Body of pancreas (tissue), 4 donors: ENCODE data around the gene BMPER. TPM values are rescaled to one million over a fixed set of nuclear protein-coding genes. Genes with fewer than 3 reads are reported as not detected.
"Not testable (repeated sequence)": the region's sequence is repeated elsewhere in the genome, so short reads cannot be mapped to it uniquely, and the experiment has no call there.

Source experiments
- ATAC-seq: fragments of 150-250 bp; one replicate; pipeline ENCODE4 v1.9.1; 2016
- DNase-seq, 4 donors: peaks; one replicate each; pipeline ENCODE4 v3.0.0-alpha.2; 2019
- H3K27ac ChIP-seq, 4 donors: fragments of 200-600 bp; sonication (generic); 1 replicate in 3 of 4; 2 replicates in 1 of 4; pipeline versions ENCODE4 v1.5.1 to v1.6.1; 2016 to 2019; ENCODE audit warnings: mild to moderate bottlenecking in 1 of 4, mixed read lengths in 1 of 4, moderate library complexity in 1 of 4
- H3K27me3 ChIP-seq, 2 donors: fragments of 200-600 bp; sonication (generic); one replicate each; pipeline ENCODE4 v1.6.0; 2016; ENCODE audit warnings: mild to moderate bottlenecking in 1 of 2
- H3K36me3 ChIP-seq, 2 donors: fragments of 200-600 bp; sonication (generic); replicated peaks in 1 of 2; 2 replicates each; pipeline ENCODE4 v1.5.1; 2016; ENCODE audit warnings: low read depth in 2 of 2; ENCODE audit not compliant: insufficient read depth in 1 of 2
- H3K4me1 ChIP-seq: fragments of 200-600 bp; sonication (generic); one replicate; pipeline ENCODE4 v1.6.0; 2016
- H3K4me3 ChIP-seq, 2 donors: fragments of 200-600 bp; sonication (generic); 1 replicate in 1 of 2; 2 replicates in 1 of 2; pipeline ENCODE4 v1.5.1; 2016 to 2019
- H3K9me3 ChIP-seq, 3 donors: fragments of 200-600 bp; sonication (generic); 1 replicate in 2 of 3; 2 replicates in 1 of 3; pipeline ENCODE4 v1.5.1; 2016
- POLR2A ChIP-seq, 3 donors: fragments of 450-650 bp; IDR thresholded peaks; one replicate each; pipeline ENCODE4 v1.6.1; 2016; ENCODE audit warnings: antibody characterized with exemption in 3 of 3, mild to moderate bottlenecking in 2 of 3
- WGBS, 2 donors: methylation state at CpG; one replicate each; pipeline ENCODE4 v1.1.5; 2017; 5-methylcytosine and 5-hydroxymethylcytosine counted together
- intact Hi-C: fragments of 100-400 bp; cut with DNase I; formaldehyde crosslinking; loops from one replicate; pipeline ENCODE4 v1.15.1; 2023
- total RNA-seq, 2 donors: library from RNA; depleted of rRNA; stranded (reverse); fragments of >200 nt; gene quantifications; one replicate each; pipeline ENCODE4 v1.1.0, GENCODE V29; 2016
- TF ChIP-seq, protein P1 (sequence below), 7 experiments: fragments of 450-650 bp in 4 of 7; fragments of 200-600 bp in 3 of 7; sonication (generic) in 3 of 7; IDR thresholded peaks; one replicate each; pipeline ENCODE4 v1.5.1; 2016 to 2019; ENCODE audit warnings: antibody characterized with exemption in 7 of 7

Gene BMPER
- total RNA-seq, 2 donors from 2014 or later, result 0.33 to 0.78 TPM

DNA sequence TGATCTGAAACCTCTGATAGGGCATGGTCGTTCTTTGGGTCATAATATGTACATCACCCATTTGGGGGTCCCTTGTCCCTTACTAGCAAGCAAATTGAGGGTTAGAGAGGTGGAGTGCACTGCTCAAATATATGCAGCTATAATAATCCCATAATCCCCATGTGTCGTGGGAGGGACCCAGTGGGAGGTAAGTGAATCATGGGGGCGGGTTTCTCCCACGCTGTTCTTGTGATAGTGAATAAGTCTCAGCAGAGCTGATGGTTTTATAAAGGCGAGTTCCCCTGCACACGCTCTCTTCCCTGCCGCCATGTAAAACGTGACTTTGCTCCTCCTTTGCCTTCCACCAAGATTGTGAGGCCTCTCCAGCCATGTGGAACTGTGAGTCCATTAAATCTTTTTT lies 262.7 kb downstream of the BMPER start:
- Histone ChIP-seq H3K9me3 (no peaks in the 10 kb centered on the region), H3K4me3 (no peak overlapping the region), H3K27me3 (no peaks in the 10 kb centered on the region), H3K36me3 (no peaks in the 10 kb centered on the region), H3K27ac (no peak overlapping the region), H3K4me1 (no peaks in the 10 kb centered on the region)
- WGBS, 2 donors, result 58 to 64% methylated on average over 8 of the region's 8 CpGs
- ATAC-seq (no peak), DNase-seq (no peak)
- TF ChIP-seq, protein P1, sequence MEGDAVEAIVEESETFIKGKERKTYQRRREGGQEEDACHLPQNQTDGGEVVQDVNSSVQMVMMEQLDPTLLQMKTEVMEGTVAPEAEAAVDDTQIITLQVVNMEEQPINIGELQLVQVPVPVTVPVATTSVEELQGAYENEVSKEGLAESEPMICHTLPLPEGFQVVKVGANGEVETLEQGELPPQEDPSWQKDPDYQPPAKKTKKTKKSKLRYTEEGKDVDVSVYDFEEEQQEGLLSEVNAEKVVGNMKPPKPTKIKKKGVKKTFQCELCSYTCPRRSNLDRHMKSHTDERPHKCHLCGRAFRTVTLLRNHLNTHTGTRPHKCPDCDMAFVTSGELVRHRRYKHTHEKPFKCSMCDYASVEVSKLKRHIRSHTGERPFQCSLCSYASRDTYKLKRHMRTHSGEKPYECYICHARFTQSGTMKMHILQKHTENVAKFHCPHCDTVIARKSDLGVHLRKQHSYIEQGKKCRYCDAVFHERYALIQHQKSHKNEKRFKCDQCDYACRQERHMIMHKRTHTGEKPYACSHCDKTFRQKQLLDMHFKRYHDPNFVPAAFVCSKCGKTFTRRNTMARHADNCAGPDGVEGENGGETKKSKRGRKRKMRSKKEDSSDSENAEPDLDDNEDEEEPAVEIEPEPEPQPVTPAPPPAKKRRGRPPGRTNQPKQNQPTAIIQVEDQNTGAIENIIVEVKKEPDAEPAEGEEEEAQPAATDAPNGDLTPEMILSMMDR (IDR thresholded peaks at IDR 0.05), result no peak
- no peak for TF ChIP-seq POLR2A (IDR thresholded peaks at IDR 0.05)
- intact Hi-C loops, result no loop called here

DNA sequence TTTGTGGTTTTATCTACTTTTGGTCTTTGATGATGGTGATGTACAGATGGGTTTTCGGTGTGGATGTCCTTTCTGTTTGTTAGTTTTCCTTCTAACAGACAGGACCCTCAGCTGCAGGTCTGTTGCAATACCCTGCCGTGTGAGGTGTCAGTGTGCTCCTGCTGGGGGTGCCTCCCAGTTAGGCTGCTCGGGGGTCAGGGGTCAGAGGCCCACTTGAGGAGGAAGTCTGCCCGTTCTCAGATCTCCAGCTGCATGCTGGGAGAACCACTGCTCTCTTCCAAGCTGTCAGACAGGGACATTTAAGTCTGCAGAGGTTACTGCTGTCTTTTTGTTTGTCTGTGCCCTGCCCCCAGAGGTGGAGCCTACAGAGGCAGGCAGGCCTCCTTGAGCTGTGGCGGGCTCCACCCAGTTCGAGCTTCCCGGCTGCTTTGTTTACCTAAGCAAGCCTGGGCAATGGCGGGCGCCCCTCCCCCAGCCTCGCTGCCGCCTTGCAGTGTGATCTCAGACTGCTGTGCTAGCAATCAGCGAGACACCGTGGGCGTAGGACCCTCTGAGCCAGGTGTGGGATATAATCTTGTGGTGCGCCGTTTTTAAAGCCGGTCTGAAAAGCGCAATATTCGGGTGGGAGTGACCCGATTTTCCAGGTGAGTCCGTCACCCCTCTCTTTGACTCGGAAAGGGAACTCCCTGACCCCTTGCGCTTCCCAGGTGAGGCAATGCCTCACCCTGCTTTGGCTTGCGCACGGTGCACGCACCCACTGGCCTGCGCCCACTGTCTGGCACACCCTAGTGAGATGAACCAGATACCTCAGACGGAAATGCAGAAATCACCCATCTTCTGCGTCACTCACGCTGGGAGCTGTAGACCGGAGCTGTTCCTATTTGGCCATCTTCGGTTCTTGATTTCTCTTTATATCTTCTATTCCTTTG lies 269.6 kb downstream of the BMPER start:
- H3K27me3 ChIP-seq, H3K36me3 ChIP-seq, H3K4me3 ChIP-seq, H3K4me1 ChIP-seq, intact Hi-C loops, DNase-seq, H3K27ac ChIP-seq, H3K9me3 ChIP-seq, ATAC-seq: not testable (repeated sequence)
- WGBS, 2 donors, result 69 to 95% methylated on average over 17 to 30 of the region's 32 CpGs

DNA sequence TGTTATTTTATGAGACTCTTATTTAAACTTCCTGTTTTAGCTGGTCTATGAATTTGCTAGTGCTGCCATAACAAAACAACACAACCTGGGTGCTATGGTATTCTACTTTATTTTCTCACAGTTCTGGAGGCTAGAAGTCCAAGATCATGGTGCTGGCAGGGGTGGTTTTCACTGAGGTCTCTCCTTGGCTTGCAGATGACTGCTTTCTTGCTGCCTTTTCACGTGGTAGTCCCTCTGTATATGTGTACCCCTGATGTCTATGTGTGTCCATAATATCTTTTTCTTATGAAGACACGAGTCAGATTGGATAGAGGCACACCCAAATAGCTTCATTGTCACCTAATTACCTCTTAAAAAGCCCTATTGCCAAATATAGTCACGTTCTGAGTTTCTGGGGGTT lies 270.5 kb downstream of the BMPER start:
- no peak for ATAC-seq

DNA sequence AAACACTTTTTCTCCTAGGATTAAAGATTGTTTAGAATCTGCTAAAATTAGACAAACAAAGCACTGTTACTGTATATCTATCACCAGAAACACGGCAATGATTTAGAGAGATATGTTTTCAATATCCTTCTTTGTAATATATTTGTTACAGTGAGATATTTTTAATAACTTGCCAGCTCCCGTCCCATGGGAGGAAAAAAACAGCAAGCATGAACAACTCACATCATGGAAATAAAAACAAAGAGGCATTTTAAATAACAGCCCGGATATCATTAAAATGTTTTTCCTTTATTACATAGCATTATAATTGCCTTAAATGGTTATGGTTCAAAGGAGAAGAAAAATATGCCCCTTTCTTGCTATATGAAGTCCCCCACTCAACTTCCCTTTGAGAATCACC lies 272.1 kb downstream of the BMPER start:
- DNase-seq, result no peak
- no peaks in the 10 kb centered on the region for H3K9me3 ChIP-seq
- H3K4me3 ChIP-seq, result no peak overlapping the region
- H3K4me1 ChIP-seq, result no peaks in the 10 kb centered on the region
- TF ChIP-seq, protein P1 (IDR thresholded peaks at IDR 0.05), result no peak
- no peak for TF ChIP-seq POLR2A (IDR thresholded peaks at IDR 0.05)
- H3K27me3 ChIP-seq, result no peaks in the 10 kb centered on the region
- ATAC-seq, result no peak
- WGBS, 2 donors, result 41 to 52% methylated on average over 3 of the region's 3 CpGs
- no peaks in the 10 kb centered on the region for H3K36me3 ChIP-seq
- H3K27ac ChIP-seq, result no peak overlapping the region
- intact Hi-C loops, result no loop called here

More for the DNA sequence above, 270.5 kb downstream of the BMPER start:
- Histone ChIP-seq H3K36me3 (no peaks in the 10 kb centered on the region), H3K27ac (no peak overlapping the region), H3K27me3 (no peaks in the 10 kb centered on the region), H3K9me3 (no peaks in the 10 kb centered on the region), H3K4me1 (no peaks in the 10 kb centered on the region), H3K4me3 (no peak overlapping the region)
- no peak for DNase-seq
- 31 to 53% methylated on average over 3 of the region's 3 CpGs for WGBS, 2 donors
- no peak for TF ChIP-seq POLR2A (IDR thresholded peaks at IDR 0.05)
- TF ChIP-seq, protein P1 (IDR thresholded peaks at IDR 0.05), result no peak
- intact Hi-C loops, result no loop called here

DNA sequence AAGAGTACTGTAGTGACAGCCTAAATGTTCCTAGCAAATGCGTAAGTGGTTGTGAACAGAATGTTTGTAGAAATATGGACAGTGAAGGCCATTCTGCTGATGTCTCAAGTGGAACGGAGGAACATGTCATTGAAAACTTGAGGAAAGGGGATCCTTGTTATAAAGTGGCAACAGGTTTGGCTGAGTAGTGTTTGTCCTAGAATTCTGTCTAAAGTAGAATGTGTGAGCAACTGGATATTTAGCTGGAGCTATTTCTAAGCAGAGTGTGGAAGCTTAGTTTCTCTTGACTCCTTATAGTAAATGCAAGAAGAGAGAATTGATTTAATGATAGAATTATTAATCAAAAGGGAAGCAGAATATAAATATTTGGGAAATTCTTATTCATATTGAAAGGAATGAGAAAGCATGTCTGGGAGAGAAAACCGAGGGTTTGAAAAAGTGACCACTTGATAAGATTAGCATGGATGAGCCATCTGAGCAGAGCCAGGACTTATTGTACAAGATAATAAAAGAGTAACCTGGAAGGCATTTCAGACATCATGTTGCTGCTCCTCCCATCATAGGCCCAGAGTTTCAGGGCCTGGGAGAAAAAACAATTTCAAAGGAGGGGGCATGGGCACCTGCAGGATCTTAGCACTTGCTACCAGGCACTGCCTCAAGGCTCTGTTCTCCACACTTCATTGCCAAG lies 276.1 kb downstream of the BMPER start:
- WGBS, 2 donors, result 70 to 78% methylated on average over 3 of the region's 3 CpGs
- Histone ChIP-seq H3K4me1 (no peaks in the 10 kb centered on the region), H3K27ac (no peak overlapping the region), H3K27me3 (no peaks in the 10 kb centered on the region), H3K9me3 (no peaks in the 10 kb centered on the region), H3K36me3 (no peaks in the 10 kb centered on the region), H3K4me3 (no peak overlapping the region)
- no peak for TF ChIP-seq POLR2A (IDR thresholded peaks at IDR 0.05)
- TF ChIP-seq, protein P1 (IDR thresholded peaks at IDR 0.05), result no peak
- no peak for DNase-seq
- intact Hi-C loops, result no loop called here
- no peak for ATAC-seq
